ENCODE results near the gene SCARF1. TPM values are rescaled to one million over a fixed set of nuclear protein-coding genes. Genes with fewer than 3 reads are reported as not detected.
"Not testable (repeated sequence)": the region's sequence is repeated elsewhere in the genome, so short reads cannot be mapped to it uniquely, and the experiment has no call there.

The SCARF1 gene
- total and polyA plus RNA-seq, 9 donors, result 7.0 to 11.8 (median 8.2) TPM

DNA sequence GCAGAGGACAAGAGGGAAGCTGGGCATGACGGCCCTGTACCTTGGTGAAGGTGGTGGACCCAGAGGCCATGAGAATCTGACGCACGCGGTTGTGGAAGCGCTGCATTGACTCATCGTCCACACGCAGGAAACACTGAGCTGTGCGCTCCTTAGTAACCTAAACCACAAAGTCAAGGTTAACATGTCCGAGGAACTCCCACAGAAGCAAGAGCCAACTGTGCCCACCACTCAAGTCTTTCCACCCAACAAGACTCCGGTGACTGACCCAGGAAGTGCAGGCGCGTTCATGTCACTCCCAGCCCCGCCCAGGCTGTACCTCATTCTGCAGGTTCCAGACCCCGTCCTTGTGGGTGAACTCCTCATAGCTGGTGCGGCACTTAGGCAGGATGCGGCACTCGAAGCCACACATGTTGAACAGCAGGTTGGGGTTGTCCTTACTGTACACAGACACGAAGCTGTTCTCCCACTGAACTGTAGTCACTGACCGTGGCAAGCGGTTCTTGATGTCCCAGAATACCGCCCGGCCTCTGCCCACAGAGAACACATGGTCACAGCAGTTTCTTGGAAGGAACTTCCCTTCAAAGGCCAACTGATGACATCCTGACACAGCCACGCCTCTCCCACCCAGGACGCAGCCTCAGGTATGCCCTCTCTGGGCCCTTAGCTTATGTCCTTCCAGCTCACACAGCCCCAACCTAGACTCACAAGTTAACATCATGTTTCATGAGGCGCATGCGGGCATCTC is 27.7 kb upstream of the SCARF1 start:
- no peak for DNase-seq
- peaks cover 82% of the 10 kb centered on the region for H3K36me3 ChIP-seq (ENCODE audit: control insufficient read depth, insufficient read depth, low read length)
- H3K27me3 ChIP-seq (ENCODE audit: control insufficient read depth, insufficient read depth, low read length), result no peaks in the 10 kb centered on the region
- no peaks in the 10 kb centered on the region for H3K9me3 ChIP-seq (replicated peaks; ENCODE audit: control insufficient read depth, low read depth, low read length)
- H3K27ac ChIP-seq (ENCODE audit: low read length), result no peak overlapping the region
- H3K4me3 ChIP-seq (ENCODE audit: low read length), result no peak overlapping the region
- 91% methylated on average over 19 of the region's 26 CpGs for WGBS (ENCODE audit: insufficient coverage)
- peaks cover 4% of the 10 kb centered on the region for H3K4me1 ChIP-seq (ENCODE audit: control insufficient read depth, insufficient read depth, low read length)

DNA sequence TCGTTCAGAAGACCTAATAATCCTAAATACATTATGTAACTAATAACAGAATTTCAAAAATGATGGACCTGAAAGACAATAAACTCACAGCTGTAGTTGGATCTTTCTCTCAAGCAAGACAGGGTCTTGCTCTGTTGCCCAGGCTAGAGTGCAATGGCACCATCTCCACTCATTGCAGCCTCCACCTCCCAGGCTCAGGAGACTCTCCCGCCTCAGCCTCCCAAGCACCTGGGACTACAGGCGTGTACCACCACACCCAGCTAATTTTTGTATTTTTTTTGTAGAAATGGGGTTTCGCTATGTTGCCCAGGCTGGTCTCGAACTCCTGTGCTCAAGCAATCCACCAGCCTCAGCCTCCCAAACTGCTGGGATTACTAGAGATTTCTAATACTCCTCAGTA is 18.4 kb upstream of the SCARF1 start:
- not testable (repeated sequence) for DNase-seq; H3K4me3 ChIP-seq (ENCODE audit: low read length); H3K4me1 ChIP-seq (ENCODE audit: control insufficient read depth, insufficient read depth, low read length); H3K27ac ChIP-seq (ENCODE audit: low read length); H3K27me3 ChIP-seq (ENCODE audit: control insufficient read depth, insufficient read depth, low read length); H3K9me3 ChIP-seq (replicated peaks; ENCODE audit: control insufficient read depth, low read depth, low read length)
- WGBS (ENCODE audit: insufficient coverage), result no CpG with 5 or more reads among the region's 5 CpGs
- H3K36me3 ChIP-seq (ENCODE audit: control insufficient read depth, insufficient read depth, low read length), result peaks cover 68% of the 10 kb centered on the region

DNA sequence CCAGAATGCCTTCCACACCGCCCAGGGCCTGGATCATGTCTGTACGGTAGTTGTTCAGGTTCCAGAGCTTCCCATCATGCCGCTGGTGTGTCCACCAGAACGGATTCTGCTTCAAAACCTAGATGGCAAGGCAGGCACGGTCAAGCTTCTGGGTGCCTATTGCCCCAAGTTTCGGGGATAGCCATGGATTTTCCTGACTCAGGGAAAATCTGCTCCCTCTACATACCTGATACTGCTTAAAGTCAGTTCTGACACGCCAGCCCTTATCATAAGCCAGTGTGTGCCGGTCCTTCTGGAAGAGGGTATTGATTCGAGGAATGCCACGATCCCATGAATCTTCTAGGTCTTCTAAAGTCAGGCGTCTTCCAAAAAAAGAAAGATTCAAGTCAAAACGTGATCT is 15.5 kb upstream of the SCARF1 start:
- DNase-seq, result no peak
- no peak overlapping the region for H3K27ac ChIP-seq (ENCODE audit: low read length)
- no peaks in the 10 kb centered on the region for H3K9me3 ChIP-seq (replicated peaks; ENCODE audit: control insufficient read depth, low read depth, low read length)
- H3K4me1 ChIP-seq (ENCODE audit: control insufficient read depth, insufficient read depth, low read length), result no peaks in the 10 kb centered on the region
- no peaks in the 10 kb centered on the region for H3K27me3 ChIP-seq (ENCODE audit: control insufficient read depth, insufficient read depth, low read length)
- H3K4me3 ChIP-seq (ENCODE audit: low read length), result no peak overlapping the region
- peaks cover 70% of the 10 kb centered on the region for H3K36me3 ChIP-seq (ENCODE audit: control insufficient read depth, insufficient read depth, low read length)
- 94% methylated on average over 12 of the region's 12 CpGs for WGBS (ENCODE audit: insufficient coverage)

DNA sequence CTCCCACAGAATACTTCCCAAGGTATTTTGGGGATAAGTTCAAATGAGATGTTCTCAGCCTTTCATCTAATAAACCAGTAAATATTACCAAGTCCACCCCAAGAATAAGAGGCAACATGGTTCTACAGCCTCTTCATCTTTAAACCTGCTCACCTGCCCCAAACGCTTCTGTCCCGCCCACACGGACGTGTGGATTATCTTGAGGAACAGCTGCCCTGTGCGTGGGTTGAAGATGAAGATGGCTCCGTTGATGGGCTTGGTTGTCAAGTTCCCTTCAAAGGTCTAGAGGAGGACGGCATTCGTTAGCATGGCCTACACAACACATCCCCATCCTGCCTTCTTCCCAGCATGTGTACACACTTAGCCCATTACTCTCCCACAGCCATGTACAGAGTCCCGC is 12.6 kb upstream of the SCARF1 start:
- WGBS (ENCODE audit: insufficient coverage), result 93% methylated on average over 3 of the region's 9 CpGs
- Histone ChIP-seq H3K27me3 (ENCODE audit: control insufficient read depth, insufficient read depth, low read length) (no peaks in the 10 kb centered on the region), H3K4me1 (ENCODE audit: control insufficient read depth, insufficient read depth, low read length) (no peaks in the 10 kb centered on the region), H3K27ac (ENCODE audit: low read length) (no peak overlapping the region), H3K4me3 (ENCODE audit: low read length) (no peak overlapping the region), H3K36me3 (ENCODE audit: control insufficient read depth, insufficient read depth, low read length) (peaks cover 83% of the 10 kb centered on the region), H3K9me3 (replicated peaks; ENCODE audit: control insufficient read depth, low read depth, low read length) (no peaks in the 10 kb centered on the region)
- DNase-seq, result no peak

DNA sequence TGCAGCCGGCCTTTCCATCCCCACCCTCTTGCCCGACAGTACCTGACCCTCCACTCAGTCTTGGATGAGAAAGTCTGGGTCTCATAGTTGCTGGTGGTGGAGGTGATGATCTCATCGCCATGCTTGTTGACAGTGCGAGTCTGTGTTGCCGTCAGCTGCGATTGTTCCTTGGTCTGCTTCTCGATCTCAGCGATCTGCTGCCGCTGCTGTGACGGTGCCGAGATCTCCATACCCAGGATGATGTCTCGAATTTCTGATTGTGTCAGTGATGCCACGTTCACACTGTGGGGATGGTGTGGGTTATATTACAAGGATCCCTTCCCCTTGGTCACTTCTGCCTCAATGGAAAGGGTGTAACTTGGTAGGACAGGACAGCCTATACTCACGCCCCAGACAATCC is 8.2 kb upstream of the SCARF1 start:
- no peaks in the 10 kb centered on the region for H3K27me3 ChIP-seq (ENCODE audit: control insufficient read depth, insufficient read depth, low read length)
- no peak overlapping the region for H3K4me3 ChIP-seq (ENCODE audit: low read length)
- peaks cover 82% of the 10 kb centered on the region for H3K36me3 ChIP-seq (ENCODE audit: control insufficient read depth, insufficient read depth, low read length)
- H3K9me3 ChIP-seq (replicated peaks; ENCODE audit: control insufficient read depth, low read depth, low read length), result no peaks in the 10 kb centered on the region
- WGBS (ENCODE audit: insufficient coverage), result 83% methylated on average over 7 of the region's 14 CpGs
- DNase-seq, result no peak
- H3K4me1 ChIP-seq (ENCODE audit: control insufficient read depth, insufficient read depth, low read length), result peaks cover 10% of the 10 kb centered on the region
- H3K27ac ChIP-seq (ENCODE audit: low read length), result no peak overlapping the region

GRCh38 chr17:1652794-1653193 is 7.3 kb upstream of the SCARF1 start:
- H3K27ac ChIP-seq (ENCODE audit: low read length); H3K4me3 ChIP-seq (ENCODE audit: low read length); H3K27me3 ChIP-seq (ENCODE audit: control insufficient read depth, insufficient read depth, low read length); DNase-seq; H3K9me3 ChIP-seq (replicated peaks; ENCODE audit: control insufficient read depth, low read depth, low read length): not testable (repeated sequence)
- peaks cover 19% of the 10 kb centered on the region for H3K4me1 ChIP-seq (ENCODE audit: control insufficient read depth, insufficient read depth, low read length)
- WGBS (ENCODE audit: insufficient coverage), result 92% methylated on average over 4 of the region's 7 CpGs
- peaks cover 73% of the 10 kb centered on the region for H3K36me3 ChIP-seq (ENCODE audit: control insufficient read depth, insufficient read depth, low read length)

DNA sequence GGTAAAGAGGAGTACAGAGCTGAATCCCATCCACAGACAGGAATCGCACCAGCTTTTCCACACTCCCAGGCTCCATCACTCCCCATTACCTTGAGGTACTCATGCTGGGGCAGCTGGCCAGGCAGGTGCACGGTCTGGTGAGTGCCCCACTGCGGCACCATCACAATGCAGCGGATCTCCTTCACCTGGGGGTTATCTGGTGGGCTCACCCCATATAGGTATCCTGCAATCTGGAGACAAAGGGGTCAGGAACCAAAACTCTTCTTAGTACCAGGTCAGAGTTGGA is 6.0 kb upstream of the SCARF1 start:
- WGBS (ENCODE audit: insufficient coverage), result 85% methylated on average over 4 of the region's 4 CpGs
- Histone ChIP-seq H3K27ac (ENCODE audit: low read length) (no peak overlapping the region), H3K4me3 (ENCODE audit: low read length) (no peak overlapping the region), H3K9me3 (replicated peaks; ENCODE audit: control insufficient read depth, low read depth, low read length) (no peaks in the 10 kb centered on the region), H3K36me3 (ENCODE audit: control insufficient read depth, insufficient read depth, low read length) (peaks cover 67% of the 10 kb centered on the region), H3K4me1 (ENCODE audit: control insufficient read depth, insufficient read depth, low read length) (peaks cover 24% of the 10 kb centered on the region), H3K27me3 (ENCODE audit: control insufficient read depth, insufficient read depth, low read length) (no peaks in the 10 kb centered on the region)
- DNase-seq, result no peak

DNA sequence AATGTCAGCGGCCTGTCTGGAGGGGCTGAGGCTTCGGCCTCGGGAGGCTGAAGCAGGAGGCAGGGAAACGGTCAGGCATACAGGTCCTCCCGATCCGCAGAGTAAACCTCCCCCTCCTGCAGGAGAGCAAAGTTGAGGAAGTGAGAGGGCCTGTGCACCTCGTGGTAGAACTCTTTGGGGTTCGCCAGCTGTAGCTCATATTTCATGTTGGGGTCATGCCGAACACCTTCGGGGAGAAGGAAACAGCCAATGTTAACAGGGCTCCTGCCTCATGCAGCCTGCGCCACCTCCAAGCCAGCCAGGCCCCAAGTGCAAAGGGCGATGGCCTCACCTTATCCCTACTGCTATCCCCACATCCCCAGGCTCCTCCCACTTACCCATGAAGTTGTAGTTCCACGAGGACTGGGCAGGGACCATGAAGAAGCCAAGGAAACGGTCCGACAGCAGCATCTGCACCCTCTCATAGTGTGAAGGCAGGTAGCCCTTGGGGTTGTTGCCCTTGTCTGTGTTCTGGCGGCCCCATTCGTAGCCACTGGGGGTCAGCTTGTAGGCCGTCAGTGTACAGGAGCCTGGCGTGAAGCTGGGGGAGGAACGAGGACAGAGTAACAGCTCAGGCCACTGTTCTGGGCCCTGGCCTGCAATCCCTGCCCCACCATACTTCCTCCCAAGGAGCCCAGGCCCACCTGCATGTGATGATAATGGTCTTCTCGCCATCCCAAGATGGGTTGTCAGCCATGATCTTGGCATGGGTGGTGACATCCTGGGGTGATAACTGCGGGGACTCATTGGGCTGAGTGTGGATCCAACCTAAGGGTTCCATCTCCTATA is 5.4 kb upstream of the SCARF1 start:
- Histone ChIP-seq H3K27ac (ENCODE audit: low read length) (no peak overlapping the region), H3K4me1 (ENCODE audit: control insufficient read depth, insufficient read depth, low read length) (peaks cover 28% of the 10 kb centered on the region), H3K4me3 (ENCODE audit: low read length) (no peak overlapping the region), H3K9me3 (replicated peaks; ENCODE audit: control insufficient read depth, low read depth, low read length) (no peaks in the 10 kb centered on the region), H3K27me3 (ENCODE audit: control insufficient read depth, insufficient read depth, low read length) (no peaks in the 10 kb centered on the region), H3K36me3 (ENCODE audit: control insufficient read depth, insufficient read depth, low read length) (peaks cover 61% of the 10 kb centered on the region)
- WGBS (ENCODE audit: insufficient coverage), result 80% methylated on average over 9 of the region's 22 CpGs
- no peak for DNase-seq

DNA sequence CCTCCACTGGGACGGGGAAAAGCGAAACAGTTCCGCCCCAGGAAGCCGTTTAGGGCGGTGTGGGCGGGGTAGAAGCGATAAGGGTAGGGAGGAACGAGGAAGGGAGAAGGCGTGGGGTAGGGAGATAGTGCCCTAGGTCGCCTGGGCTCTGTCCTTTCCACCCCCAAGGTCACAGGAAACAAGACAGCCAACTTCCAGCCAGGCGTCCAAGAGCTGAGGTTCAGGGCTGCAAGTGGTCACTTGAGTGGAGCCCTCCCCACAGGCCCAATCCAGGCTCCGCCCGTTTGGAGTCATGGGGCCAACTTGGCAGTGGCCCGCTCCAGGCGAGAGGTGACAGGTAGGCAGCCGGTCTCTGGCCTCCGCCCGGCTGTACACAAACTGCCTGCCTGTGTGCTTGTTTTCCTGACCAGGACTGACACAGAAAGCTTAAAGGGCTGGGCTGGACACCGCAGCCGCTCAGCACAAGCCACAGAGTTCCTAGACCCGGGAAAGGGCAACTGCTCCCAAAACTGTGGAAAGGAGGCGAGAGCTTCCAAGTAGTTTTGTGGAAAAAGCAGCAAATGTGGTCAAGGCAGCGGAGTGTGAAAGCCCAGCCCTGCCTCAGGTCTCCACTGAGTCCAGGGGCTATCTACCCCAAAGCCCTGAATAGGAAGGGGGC is 4.4 kb upstream of the SCARF1 start, which contains the start of gene RILP:
Gene RILP (minus strand): TSS at position 23 of the 658 bp plus-strand sequence. CDS start 62 bp downstream, outside the sequence.
- H3K36me3 ChIP-seq (ENCODE audit: control insufficient read depth, insufficient read depth, low read length), result peaks cover 53% of the 10 kb centered on the region
- H3K27me3 ChIP-seq (ENCODE audit: control insufficient read depth, insufficient read depth, low read length), result no peaks in the 10 kb centered on the region
- 50% methylated on average over 14 of the region's 23 CpGs for WGBS (ENCODE audit: insufficient coverage)
- no peaks in the 10 kb centered on the region for H3K9me3 ChIP-seq (replicated peaks; ENCODE audit: control insufficient read depth, low read depth, low read length)
- H3K4me1 ChIP-seq (ENCODE audit: control insufficient read depth, insufficient read depth, low read length), result peaks cover 37% of the 10 kb centered on the region
- DNase-seq, result peak; percentile 57
- peak within 1 kb of the TSS; percentile 86 for H3K27ac ChIP-seq (ENCODE audit: low read length)
- H3K4me3 ChIP-seq (ENCODE audit: low read length), result peak within 1 kb of the TSS; percentile 56
